T-helper 1 cell treated with Interleukin-12 subunit alpha and Interleukin-12 subunit beta and Interleukin-4 antibody, amounts not matched to agents 30 ng/mL and 1 ng/mL, for 36 hours (primary cell): ENCODE measurements around the gene SLC35A3. TPM values are rescaled to one million over a fixed set of nuclear protein-coding genes. Genes with fewer than 3 reads are reported as not detected.
"Not testable (repeated sequence)": the region's sequence is repeated elsewhere in the genome, so short reads cannot be mapped to it uniquely, and the experiment has no call there.

Experiments
- intact Hi-C: fragments of 100-400 bp; cut with micrococcal nuclease; formaldehyde crosslinking; loops from one replicate; pipeline ENCODE4 v1.15.1; 2024
- total RNA-seq: library from RNA; stranded (reverse); gene quantifications from 2 replicates; pipeline ENCODE4 v1.2.3, GENCODE V29; 2022

Gene SLC35A3
- total RNA-seq, 1 donor from 2014 or later: 20.2 TPM

GRCh38 chr1:100028765-100029164 lies 59.0 kb downstream of the SLC35A3 start:
- intact Hi-C loops: no loop called here

DNA sequence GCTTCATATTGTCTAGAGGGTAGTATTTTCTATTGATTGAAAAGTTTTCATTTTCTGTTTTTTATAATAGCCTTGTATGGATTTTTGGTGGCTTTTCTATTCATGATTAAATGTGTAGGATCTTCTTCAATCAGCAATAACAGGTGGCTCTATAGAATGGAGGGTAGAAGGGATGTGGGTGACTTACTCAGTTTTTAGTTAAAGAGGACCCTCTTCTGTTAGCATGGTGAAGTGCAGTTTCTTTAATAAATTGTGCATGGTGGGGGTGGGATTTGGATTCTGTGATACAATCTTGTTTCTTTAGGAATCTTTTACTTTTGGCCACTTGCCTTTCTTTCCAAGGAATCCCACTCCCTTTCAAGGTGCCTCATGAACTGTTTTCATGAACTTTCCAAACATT lies 64.7 kb downstream of the SLC35A3 start:
- intact Hi-C loops: loop anchor here (1.0 kb wide), 2 partner anchors 184 to 226 kb away; partner anchors contain the start of gene AGL

GRCh38 chr1:100035214-100035613 lies 65.4 kb downstream of the SLC35A3 start:
- intact Hi-C loops: loop anchor here (5.0 kb wide), 2 partner anchors 37 to 1202 kb away; partner anchors contain the start of gene S1PR1

DNA sequence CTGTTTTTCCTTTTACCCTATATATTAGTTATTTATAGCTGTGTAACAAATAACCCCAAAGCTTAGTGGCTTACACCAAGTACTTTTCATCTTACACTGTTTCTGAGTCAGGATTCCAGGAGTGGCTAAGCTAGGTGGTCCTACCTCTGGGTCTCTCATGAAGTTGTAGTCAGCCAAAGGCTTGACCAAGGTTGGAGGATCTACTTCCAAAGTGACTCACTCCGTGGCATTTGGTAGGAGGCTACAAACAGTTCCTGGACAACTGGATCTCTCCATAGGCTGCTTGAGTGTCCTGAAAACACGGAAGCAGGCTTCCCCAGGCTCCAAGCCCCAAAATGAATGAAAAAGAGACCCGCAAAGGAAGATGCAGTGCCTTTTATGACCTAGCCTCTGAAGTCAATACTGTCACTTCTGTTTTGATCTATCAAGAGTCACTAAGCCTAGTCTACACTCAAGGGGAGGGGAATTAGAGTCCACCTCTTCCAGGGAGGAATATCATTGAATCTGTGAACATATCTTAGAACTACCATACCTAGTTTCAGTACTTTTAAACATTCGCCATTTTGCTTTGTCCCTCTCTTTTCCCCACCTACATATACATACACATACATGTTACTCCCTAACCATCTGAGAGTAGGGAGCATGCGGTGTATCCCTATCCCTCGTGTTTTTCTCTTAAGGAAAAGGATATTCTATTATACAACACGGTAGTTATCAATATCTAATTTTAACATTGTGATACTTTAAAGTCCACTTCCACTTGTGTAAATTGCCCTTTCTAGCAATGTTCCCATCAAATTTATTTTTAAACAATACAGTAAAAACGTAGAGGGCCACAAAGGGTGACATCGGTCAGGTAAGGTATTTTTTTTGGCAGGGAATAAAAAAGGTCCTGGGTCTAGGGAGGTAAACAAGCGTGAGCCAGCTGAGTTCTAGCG lies 67.2 kb downstream of the SLC35A3 start:
- intact Hi-C loops: loop anchor here (5.0 kb wide), 2 partner anchors 35 to 1200 kb away; partner anchors contain the start of gene S1PR1

GRCh38 chr1:100037656-100037926 lies 67.8 kb downstream of the SLC35A3 start:
- intact Hi-C loops: loop anchor here (5.0 kb wide), 2 partner anchors 35 to 1200 kb away; partner anchors contain the start of gene S1PR1

DNA sequence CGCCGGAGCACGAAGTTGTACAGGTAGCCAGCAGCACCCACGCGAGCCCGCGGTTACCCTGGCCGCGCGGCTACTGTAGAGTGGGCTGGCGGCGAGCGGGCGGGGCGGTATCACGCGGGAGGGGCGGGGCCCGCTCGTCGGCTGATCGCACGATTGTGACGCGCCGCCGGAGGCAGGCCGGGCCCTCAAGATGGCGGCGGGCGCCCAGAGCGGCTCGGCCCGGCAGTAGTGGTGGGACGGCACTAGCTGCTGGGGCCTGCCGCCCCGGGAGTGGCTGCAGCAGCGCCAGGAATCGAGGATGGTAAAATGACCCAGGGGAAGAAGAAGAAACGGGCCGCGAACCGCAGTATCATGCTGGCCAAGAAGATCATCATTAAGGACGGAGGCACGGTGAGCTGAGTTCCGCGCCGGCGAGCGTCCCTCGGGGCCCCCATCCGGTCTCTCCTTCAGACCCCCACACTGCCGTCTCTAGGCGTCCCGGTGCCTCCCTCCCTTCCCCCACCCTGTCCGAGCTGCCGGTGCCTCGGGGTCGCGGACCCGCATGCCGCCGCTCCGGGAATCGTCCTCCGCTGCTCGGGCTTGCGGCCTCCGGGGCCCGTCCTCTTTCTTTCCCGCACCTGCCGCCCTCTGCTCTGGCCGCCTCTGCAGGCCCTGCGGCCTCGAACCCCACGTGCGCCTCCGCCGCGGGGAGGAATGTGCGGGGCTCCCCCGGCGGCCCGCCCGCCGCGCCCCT lies 68.3 kb downstream of the SLC35A3 start:
- intact Hi-C loops: loop anchor here (1.0 to 5.0 kb wide), 13 partner anchors 8 to 1199 kb away; partner anchors contain the start of genes DBT, RTCA, S1PR1 and SLC30A7

GRCh38 chr1:100038660-100039287 lies 69.0 kb downstream of the SLC35A3 start:
- intact Hi-C loops: loop anchor here (1.0 to 5.0 kb wide), 13 partner anchors 8 to 1199 kb away; partner anchors contain the start of genes DBT, RTCA, S1PR1 and SLC30A7

GRCh38 chr1:100039591-100039990 lies 69.8 kb downstream of the SLC35A3 start:
- intact Hi-C loops: loop anchor here (2.0 to 5.0 kb wide), 6 partner anchors 33 to 1198 kb away; partner anchors contain the start of gene S1PR1

DNA sequence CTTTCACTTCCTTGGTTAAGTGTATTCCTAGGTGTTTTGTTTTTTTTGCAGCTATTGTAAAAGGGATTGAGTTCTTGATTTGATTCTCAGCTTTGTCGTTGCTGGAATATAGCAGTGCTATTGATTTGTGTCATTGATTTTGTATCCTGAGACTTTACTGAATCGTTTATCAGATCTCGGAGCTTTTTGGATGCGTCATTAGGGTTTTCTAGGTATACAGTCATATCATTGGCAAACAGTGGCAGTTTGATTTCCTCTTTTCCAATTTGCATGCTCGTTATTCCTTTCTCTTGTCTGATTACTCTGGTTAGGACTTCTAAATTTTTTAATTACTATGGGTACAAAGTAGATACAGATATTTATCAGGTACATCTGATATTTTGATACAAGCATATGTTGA lies 75.4 kb downstream of the SLC35A3 start:
- intact Hi-C loops: no loop called here

- intact Hi-C loops: not testable (repeated sequence)
These were observed 77.5 kb downstream of the SLC35A3 start for GRCh38 chr1:100047235-100047708.

DNA sequence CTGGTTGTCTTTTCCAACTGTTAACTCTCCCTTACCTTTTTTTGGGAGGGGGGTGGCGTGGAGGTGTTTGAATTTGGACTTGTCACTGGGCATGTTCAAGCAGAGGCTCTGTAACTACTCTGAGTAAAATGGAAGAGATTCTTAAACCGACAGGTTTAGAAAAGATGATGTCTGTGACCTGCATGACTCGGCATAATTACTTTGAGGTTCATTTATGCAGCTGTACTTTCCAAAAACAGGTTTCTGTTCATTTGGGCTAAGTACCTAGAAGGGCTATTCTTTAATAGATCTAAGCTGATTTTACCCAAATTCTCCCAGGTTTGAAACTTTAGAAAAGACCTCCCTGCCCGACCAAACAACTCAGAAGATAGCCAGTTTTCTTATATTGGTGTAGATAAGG lies 80.3 kb downstream of the SLC35A3 start:
- intact Hi-C loops: no loop called here

DNA sequence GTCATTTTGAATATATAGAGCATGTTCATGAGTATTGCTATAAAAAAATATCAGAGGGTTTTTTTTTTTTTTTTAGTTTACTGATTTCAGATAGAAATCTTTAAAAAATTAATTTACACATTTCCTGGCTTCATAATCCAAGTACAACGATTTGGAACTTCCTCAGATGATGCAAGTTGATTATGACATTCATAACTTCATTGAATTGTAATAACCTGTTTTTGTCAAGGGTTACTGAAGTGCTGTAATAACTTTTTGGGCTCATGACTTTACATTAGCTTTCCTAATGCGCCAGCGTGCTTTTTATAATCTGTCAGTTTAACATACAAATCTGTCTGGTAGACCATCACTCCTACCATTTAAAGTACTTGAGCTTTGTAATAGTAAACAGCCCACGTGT lies 81.6 kb downstream of the SLC35A3 start:
- intact Hi-C loops: no loop called here

- intact Hi-C loops: no loop called here
These were observed 82.1 kb downstream of the SLC35A3 start for GRCh38 chr1:100051893-100052292.

DNA sequence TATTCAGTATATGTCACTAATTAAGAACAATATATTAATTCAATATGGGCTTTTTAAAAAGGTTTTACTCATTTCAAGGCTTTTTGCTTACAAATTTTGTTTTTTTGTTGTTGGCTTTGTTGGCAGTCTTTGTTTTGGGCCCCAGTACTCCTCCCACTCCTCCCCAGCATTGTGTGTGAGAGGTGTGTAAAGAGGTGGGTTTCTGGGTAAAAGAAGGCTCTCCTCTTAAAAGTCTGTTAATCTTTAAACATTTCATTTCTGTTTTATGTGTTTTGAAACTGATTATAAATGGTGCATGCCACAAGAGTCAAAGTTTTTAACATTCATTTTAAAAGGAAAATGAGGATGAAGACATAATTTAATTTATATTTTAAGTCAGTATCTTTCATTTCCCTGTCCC lies 83.3 kb downstream of the SLC35A3 start:
- intact Hi-C loops: no loop called here

- intact Hi-C loops: no loop called here
These were observed 83.9 kb downstream of the SLC35A3 start for GRCh38 chr1:100053727-100054126.

GRCh38 chr1:100061681-100062080 lies 91.9 kb downstream of the SLC35A3 start:
- intact Hi-C loops: no loop called here

- intact Hi-C loops: no loop called here
These were observed 95.6 kb downstream of the SLC35A3 start for GRCh38 chr1:100065183-100065968.

DNA sequence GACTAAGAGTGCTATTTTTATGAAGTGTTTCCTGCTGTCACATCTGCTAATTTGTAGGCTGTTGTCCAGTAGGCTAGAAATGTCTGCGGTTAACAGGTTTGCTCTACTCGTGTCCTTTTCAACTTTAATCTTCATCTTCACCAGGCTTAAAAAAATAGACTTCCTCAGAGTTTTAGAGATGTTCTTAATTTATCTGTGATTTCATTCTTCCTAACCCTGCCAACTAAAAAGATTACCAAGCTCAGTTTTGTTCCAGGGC lies 96.1 kb downstream of the SLC35A3 start:
- intact Hi-C loops: no loop called here

GRCh38 chr1:100070201-100070939 lies 100.6 kb downstream of the SLC35A3 start:
- intact Hi-C loops: loop anchor here (5.0 kb wide), 1 partner anchor 33 kb away; a partner anchor contains a TSS

- intact Hi-C loops: loop anchor here (5.0 kb wide), 1 partner anchor 36 kb away; a partner anchor contains a TSS
These were observed 103.7 kb downstream of the SLC35A3 start for GRCh38 chr1:100073531-100073930.
